ENCODE results near the gene PAX8.

PAX8 gene

DNA sequence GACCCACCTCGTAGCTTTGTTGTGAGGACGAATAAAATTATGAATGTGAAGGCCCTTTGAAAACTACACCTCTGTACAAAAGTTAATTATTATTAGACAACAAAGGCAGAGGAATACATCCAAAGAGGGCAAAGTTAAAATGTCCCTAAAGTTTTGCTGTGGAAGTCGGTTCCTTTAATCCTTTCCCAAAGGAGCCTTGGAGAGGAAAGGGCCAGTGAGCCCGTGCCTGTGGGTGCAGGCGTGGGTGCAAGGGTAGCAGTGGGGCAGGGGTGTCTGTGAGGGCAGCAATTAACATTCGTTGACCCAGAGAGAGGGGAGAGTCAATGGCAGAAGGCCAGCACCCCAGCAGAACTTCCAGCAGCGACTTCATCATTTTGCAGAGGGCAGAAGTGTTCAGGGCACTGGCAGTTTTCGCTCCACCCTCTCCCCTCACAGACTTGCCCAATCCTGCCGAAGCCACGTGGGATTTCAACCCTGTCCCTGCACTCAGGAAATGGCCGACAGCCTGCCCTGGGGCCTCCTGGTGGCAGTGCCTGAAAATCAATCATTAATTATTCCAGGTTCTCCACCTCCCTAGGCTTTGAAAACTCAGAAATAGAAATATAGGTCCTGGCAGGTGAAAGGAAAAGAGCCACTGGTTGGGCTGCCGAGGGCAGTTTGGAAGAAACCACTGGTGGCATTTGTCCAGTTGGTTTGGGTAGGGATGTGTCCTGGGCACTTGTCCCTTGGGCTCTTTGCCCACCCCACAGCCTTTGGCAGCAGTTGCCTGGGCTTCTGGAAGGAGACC is 4.2 kb upstream of the PAX8 start:
- H3K9me3 ChIP-seq (ENCODE audit: insufficient read depth, low read length), result no peaks in the 10 kb centered on the region
- no peaks in the 10 kb centered on the region for H3K79me2 ChIP-seq (ENCODE audit: insufficient read depth, low read length)
- no peaks in the 10 kb centered on the region for H3K36me3 ChIP-seq (ENCODE audit: low read length)
- H3K4me3 ChIP-seq (ENCODE audit: insufficient read depth, low read length, poor library complexity, severe bottlenecking), result no peak overlapping the region
- H4K20me1 ChIP-seq (ENCODE audit: low read depth, low read length), result no peaks in the 10 kb centered on the region
- no peak for TF ChIP-seq EZH2phosphoT487 (conservative IDR thresholded peaks at IDR 0.05; ENCODE audit: low read length)
- TF ChIP-seq, protein P1, sequence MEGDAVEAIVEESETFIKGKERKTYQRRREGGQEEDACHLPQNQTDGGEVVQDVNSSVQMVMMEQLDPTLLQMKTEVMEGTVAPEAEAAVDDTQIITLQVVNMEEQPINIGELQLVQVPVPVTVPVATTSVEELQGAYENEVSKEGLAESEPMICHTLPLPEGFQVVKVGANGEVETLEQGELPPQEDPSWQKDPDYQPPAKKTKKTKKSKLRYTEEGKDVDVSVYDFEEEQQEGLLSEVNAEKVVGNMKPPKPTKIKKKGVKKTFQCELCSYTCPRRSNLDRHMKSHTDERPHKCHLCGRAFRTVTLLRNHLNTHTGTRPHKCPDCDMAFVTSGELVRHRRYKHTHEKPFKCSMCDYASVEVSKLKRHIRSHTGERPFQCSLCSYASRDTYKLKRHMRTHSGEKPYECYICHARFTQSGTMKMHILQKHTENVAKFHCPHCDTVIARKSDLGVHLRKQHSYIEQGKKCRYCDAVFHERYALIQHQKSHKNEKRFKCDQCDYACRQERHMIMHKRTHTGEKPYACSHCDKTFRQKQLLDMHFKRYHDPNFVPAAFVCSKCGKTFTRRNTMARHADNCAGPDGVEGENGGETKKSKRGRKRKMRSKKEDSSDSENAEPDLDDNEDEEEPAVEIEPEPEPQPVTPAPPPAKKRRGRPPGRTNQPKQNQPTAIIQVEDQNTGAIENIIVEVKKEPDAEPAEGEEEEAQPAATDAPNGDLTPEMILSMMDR (IDR thresholded peaks at IDR 0.05; ENCODE audit: insufficient read depth, low read length, poor library complexity, severe bottlenecking), result no peak
- H3K4me2 ChIP-seq (ENCODE audit: low read depth, low read length, poor library complexity, severe bottlenecking), result no peak overlapping the region
- no peaks in the 10 kb centered on the region for H3K9me2 ChIP-seq (replicated peaks; ENCODE audit: insufficient read depth, low read length)
- H2AFZ ChIP-seq (ENCODE audit: low read depth, low read length, severe bottlenecking), result no peak overlapping the region
- no peaks in the 10 kb centered on the region for H3K27me3 ChIP-seq (ENCODE audit: low read length)
- H3F3A ChIP-seq (ENCODE audit: insufficient read depth), result no peaks in the 10 kb centered on the region
- H3K9ac ChIP-seq (ENCODE audit: low read length), result no peak overlapping the region
- H3K27ac ChIP-seq (ENCODE audit: low read depth, low read length), result no peak overlapping the region

DNA sequence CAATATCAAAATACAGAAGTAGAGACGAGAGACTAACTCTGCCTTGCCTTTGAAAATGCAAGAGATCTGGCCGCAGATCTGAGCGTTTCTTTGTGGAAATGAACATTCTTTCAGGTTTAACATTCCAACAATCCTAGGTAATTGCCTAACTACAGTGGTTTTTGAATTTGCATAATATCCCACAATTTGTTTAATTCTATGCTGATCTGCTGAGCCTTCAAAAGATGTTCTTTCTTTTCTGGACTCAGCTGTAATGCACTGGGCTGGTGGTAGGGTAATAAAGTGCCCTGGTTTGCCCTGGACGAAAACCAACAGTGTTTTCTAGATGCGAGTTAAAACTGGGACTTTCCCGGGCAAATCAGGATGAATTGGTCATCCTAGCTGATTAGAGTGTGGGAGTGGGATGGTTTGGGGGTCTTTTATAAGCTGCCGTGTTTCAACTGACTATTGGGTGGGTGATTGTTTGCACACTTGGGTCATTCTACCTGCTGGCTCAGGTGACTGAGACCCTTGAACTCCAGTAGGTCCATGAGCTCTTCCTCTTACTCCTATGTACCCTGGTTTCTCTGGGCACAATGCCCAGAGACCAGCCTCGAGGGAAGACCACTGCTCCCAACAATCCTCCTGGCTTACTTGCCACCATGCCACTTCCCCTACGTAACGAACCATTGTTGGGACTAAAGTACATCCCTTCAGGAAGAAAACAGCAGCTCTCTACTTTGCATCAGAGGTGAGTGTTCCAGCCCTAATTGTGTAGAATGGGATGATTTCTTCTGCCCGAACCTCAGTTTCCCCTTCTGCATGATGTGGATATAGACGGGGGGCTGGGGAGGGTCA is 3.4 kb upstream of the PAX8 start:
- Histone ChIP-seq H3K27ac (ENCODE audit: low read depth, low read length) (no peak overlapping the region), H3K9me3 (ENCODE audit: insufficient read depth, low read length) (no peaks in the 10 kb centered on the region), H3K9me2 (replicated peaks; ENCODE audit: insufficient read depth, low read length) (no peaks in the 10 kb centered on the region), H3K27me3 (ENCODE audit: low read length) (no peaks in the 10 kb centered on the region), H3K4me3 (ENCODE audit: insufficient read depth, low read length, poor library complexity, severe bottlenecking) (no peak overlapping the region), H2AFZ (ENCODE audit: low read depth, low read length, severe bottlenecking) (no peak overlapping the region), H3K79me2 (ENCODE audit: insufficient read depth, low read length) (no peaks in the 10 kb centered on the region), H3K9ac (ENCODE audit: low read length) (no peak overlapping the region), H3K36me3 (ENCODE audit: low read length) (no peaks in the 10 kb centered on the region), H3K4me2 (ENCODE audit: low read depth, low read length, poor library complexity, severe bottlenecking) (no peak overlapping the region), H3F3A (ENCODE audit: insufficient read depth) (no peaks in the 10 kb centered on the region), H4K20me1 (ENCODE audit: low read depth, low read length) (no peaks in the 10 kb centered on the region)
- TF ChIP-seq EZH2phosphoT487 (conservative IDR thresholded peaks at IDR 0.05; ENCODE audit: low read length), result no peak

DNA sequence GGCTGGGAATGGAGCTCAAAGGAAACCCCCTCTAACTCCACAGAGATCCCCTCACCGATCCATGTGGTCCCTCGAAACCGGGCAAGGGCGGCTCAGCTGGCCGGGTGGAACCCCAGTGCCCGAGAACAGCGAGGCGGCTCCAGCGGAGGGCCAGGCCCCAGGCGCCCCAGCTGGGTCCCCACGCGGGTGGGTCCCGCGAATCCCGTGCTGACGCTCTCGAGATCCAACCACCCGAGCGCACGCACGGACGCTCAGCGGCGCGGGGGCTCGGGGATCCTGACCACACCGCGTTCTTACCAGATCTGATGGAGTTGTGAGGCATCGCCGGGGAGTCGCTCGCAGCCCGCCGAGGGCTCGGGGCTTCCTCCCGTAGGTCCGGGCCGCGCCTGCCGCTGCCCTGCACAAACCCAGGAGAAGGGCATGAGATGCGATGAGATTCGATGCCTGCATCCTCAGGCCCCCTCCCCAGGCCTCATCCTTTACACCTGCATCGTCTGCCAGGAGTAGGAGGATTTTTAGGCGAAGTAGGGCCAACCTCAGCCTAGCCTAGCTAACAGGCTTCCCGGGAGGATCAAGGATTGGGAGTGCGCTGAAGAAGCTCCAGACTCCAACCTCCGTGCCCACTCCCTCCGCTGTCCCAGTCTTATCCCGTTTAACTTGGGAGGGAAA is 514 bp downstream of the PAX8 start:
- no peaks in the 10 kb centered on the region for H3K9me2 ChIP-seq (replicated peaks; ENCODE audit: insufficient read depth, low read length)
- H3K4me3 ChIP-seq (ENCODE audit: insufficient read depth, low read length, poor library complexity, severe bottlenecking), result no peak overlapping the region
- H3K4me2 ChIP-seq (ENCODE audit: low read depth, low read length, poor library complexity, severe bottlenecking), result no peak overlapping the region
- TF ChIP-seq EZH2phosphoT487 (conservative IDR thresholded peaks at IDR 0.05; ENCODE audit: low read length), result no peak
- no peaks in the 10 kb centered on the region for H3F3A ChIP-seq (ENCODE audit: insufficient read depth)
- H3K9me3 ChIP-seq (ENCODE audit: insufficient read depth, low read length), result no peaks in the 10 kb centered on the region
- H4K20me1 ChIP-seq (ENCODE audit: low read depth, low read length), result no peaks in the 10 kb centered on the region
- H3K27me3 ChIP-seq (ENCODE audit: low read length), result no peaks in the 10 kb centered on the region
- H2AFZ ChIP-seq (ENCODE audit: low read depth, low read length, severe bottlenecking), result no peak overlapping the region
- no peak overlapping the region for H3K27ac ChIP-seq (ENCODE audit: low read depth, low read length)
- no peaks in the 10 kb centered on the region for H3K79me2 ChIP-seq (ENCODE audit: insufficient read depth, low read length)
- H3K9ac ChIP-seq (ENCODE audit: low read length), result no peak overlapping the region
- no peaks in the 10 kb centered on the region for H3K36me3 ChIP-seq (ENCODE audit: low read length)

DNA sequence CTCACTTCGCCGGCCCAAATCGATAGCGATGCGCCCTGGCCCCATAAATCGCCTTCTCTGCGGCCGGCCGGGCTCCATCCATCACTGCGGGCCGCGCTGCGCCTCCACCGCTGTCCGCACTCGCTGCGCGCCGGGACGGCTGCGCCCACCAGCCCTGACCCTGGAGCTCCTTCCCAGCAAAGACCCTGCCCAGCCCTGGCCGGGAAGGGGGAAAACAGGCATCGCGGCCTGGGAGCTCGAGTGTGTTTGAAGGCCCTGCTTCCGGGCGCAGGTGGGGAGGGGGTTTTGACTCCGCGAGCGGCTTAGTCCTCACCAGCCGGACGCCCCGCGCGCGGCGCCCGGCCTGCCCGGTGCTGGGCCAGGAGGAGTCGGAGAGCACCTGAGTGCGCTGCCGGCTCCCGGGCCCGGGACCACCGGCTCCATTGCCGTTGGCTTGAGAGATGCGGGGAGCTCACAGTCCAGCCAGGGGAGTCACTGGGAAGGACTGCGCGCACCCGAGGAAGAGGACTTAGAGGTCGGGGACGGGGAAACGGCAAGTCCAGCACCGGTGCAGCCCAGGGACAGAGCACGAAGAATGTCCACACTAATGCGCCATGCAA is 1.1 kb downstream of the PAX8 start:
- no peaks in the 10 kb centered on the region for H3K79me2 ChIP-seq (ENCODE audit: insufficient read depth, low read length)
- no peaks in the 10 kb centered on the region for H4K20me1 ChIP-seq (ENCODE audit: low read depth, low read length)
- H3K27me3 ChIP-seq (ENCODE audit: low read length), result no peaks in the 10 kb centered on the region
- H3K4me2 ChIP-seq (ENCODE audit: low read depth, low read length, poor library complexity, severe bottlenecking), result no peak overlapping the region
- TF ChIP-seq EZH2phosphoT487 (conservative IDR thresholded peaks at IDR 0.05; ENCODE audit: low read length), result no peak
- TF ChIP-seq, protein P1 (IDR thresholded peaks at IDR 0.05; ENCODE audit: insufficient read depth, low read length, poor library complexity, severe bottlenecking), result no peak
- H3K9me3 ChIP-seq (ENCODE audit: insufficient read depth, low read length), result no peaks in the 10 kb centered on the region
- H3K27ac ChIP-seq (ENCODE audit: low read depth, low read length), result no peak overlapping the region
- no peak overlapping the region for H3K9ac ChIP-seq (ENCODE audit: low read length)
- no peaks in the 10 kb centered on the region for H3F3A ChIP-seq (ENCODE audit: insufficient read depth)
- H3K36me3 ChIP-seq (ENCODE audit: low read length), result no peaks in the 10 kb centered on the region
- H2AFZ ChIP-seq (ENCODE audit: low read depth, low read length, severe bottlenecking), result no peak overlapping the region
- H3K9me2 ChIP-seq (replicated peaks; ENCODE audit: insufficient read depth, low read length), result no peaks in the 10 kb centered on the region
- H3K4me3 ChIP-seq (ENCODE audit: insufficient read depth, low read length, poor library complexity, severe bottlenecking), result no peak overlapping the region
